GM10248 (cell line): ENCODE results near the gene CXorf58.
"Not testable (repeated sequence)": the region's sequence is repeated elsewhere in the genome, so short reads cannot be mapped to it uniquely, and the experiment has no call there.

ENCODE experiments used
- CTCF ChIA-PET: fragments of 300-600 bp; sonication (Branson Sonifier 250); formaldehyde crosslinking; extraction: SDS; loops from one replicate; lab custom pipeline; 2021; ENCODE audit warnings: antibody characterized with exemption; lab: Yijun Ruan, JAX
- POLR2A ChIA-PET: fragments of 350-650 bp; sonication (Branson Sonifier 250); formaldehyde crosslinking; extraction: SDS; loops from one replicate; lab custom pipeline; 2020; ENCODE audit warnings: antibody characterized with exemption; lab: Yijun Ruan, JAX
- DNase-seq: peaks from one replicate; pipeline ENCODE4 v3.0.0; 2012; ENCODE audit errors: extremely low spot score
- CTCF ChIP-seq: IDR thresholded peaks from 2 replicates; pipeline ENCODE4 v1.5.1; 2012; ENCODE audit warnings: mild to moderate bottlenecking, low read depth; ENCODE audit errors: extremely low read depth, missing control alignments, control extremely low read depth

CXorf58 gene

GRCh38 chrX:23907498-23908218 lies at the start of gene CXorf58, which contains the start of gene APOO:
Gene CXorf58, plus strand, starts transcription at chrX:23908006. Its CDS starts 2,297 bp downstream, at chrX:23910303.
Gene APOO, minus strand, starts transcription at chrX:23907938. Its CDS starts 236 bp downstream, at chrX:23907702.
- DNase-seq = peak; percentile 89
- ChIA-PET CTCF (interaction anchor here (1.0 to 4.6 kb wide), 23 partner anchors 8 to 335 kb away, joined by 3 to 23 read pairs (median 4); partner anchors contain the start of genes ACOT9, EIF2S3, KLHL15 and SAT1), POLR2A (interaction anchor here (1.5 kb wide), 1 partner anchor 118 kb away, joined by 3 read pairs; no protein-coding TSS in a partner anchor)
- TF ChIP-seq CTCF = peak; percentile 55

GRCh38 chrX:23859238-23859637 lies 48.6 kb upstream of the CXorf58 start:
- POLR2A ChIA-PET, DNase-seq: not testable (repeated sequence)
- CTCF ChIA-PET = interaction anchor here (2.0 kb wide), 1 partner anchor 43 kb away, joined by 8 read pairs; no protein-coding TSS in a partner anchor

- DNase-seq = peak; percentile 39
- TF ChIP-seq CTCF = no peak
- POLR2A ChIA-PET = no interaction called here
- CTCF ChIA-PET = interaction anchor here (2.0 kb wide), 1 partner anchor 193 kb away, joined by 5 read pairs; no protein-coding TSS in a partner anchor
Observed at GRCh38 chrX:23861215-23861896, 46.5 kb upstream of the CXorf58 start.

GRCh38 chrX:23861952-23862351 lies 45.9 kb upstream of the CXorf58 start:
- POLR2A ChIA-PET, DNase-seq: not testable (repeated sequence)
- CTCF ChIA-PET = interaction anchor here (2.0 kb wide), 1 partner anchor 192 kb away, joined by 5 read pairs; no protein-coding TSS in a partner anchor

GRCh38 chrX:23864742-23865326 lies 43.0 kb upstream of the CXorf58 start:
- POLR2A ChIA-PET = no interaction called here
- TF ChIP-seq CTCF = no peak

GRCh38 chrX:23870041-23870440 lies 37.8 kb upstream of the CXorf58 start:
- TF ChIP-seq CTCF = no peak
- ChIA-PET POLR2A (no interaction called here), CTCF (no interaction called here)
- no peak for DNase-seq

More at GRCh38 chrX:23864742-23865326, 43.0 kb upstream of the CXorf58 start:
- CTCF ChIA-PET = no interaction called here
- DNase-seq = no peak

GRCh38 chrX:23871905-23872546 lies 35.8 kb upstream of the CXorf58 start:
- ChIA-PET CTCF (interaction anchor here (1.0 to 1.4 kb wide), 2 partner anchors 30 to 31 kb away, joined by 3 to 4 read pairs; no protein-coding TSS in a partner anchor), POLR2A (no interaction called here)

More at GRCh38 chrX:23871905-23872546, 35.8 kb upstream of the CXorf58 start:
- DNase-seq = no peak
- TF ChIP-seq CTCF = no peak
